Neural progenitor cell (in vitro differentiated cells): Measurements from ENCODE around the gene WIZ.

ENCODE experiments used
- CTCF ChIP-seq: fragments of 200-600 bp; sonication (generic); IDR thresholded peaks from 2 replicates; pipeline ENCODE4 v1.5.1; 2017; ENCODE audit warnings: antibody characterized with exemption, mild to moderate bottlenecking
- EZH2 ChIP-seq: fragments of 200-600 bp; sonication (generic); IDR thresholded peaks from 2 replicates; pipeline ENCODE4 v1.6.1; 2017; ENCODE audit warnings: antibody characterized with exemption, mild to moderate bottlenecking, moderate library complexity
- EZH2phosphoT487 ChIP-seq: fragments of 200-600 bp; sonication (generic); IDR thresholded peaks from 2 replicates; pipeline ENCODE4 v1.6.1; 2017; ENCODE audit warnings: antibody characterized with exemption

GRCh38 chr19:15471639-15472101, 21.9 kb upstream of the WIZ start:
- TF ChIP-seq CTCF (no peak), EZH2 (no peak), EZH2phosphoT487 (no peak)
